B cell (primary cell): ENCODE measurements around the gene FAM8A1.

Experiments used
- EZH2 ChIP-seq: IDR thresholded peaks from 2 replicates; pipeline ENCODE4 v1.6.1; 2012; ENCODE audit warnings: borderline replicate concordance, low read depth, mild to moderate bottlenecking, moderate library complexity, low read length; ENCODE audit not compliant: insufficient read depth, poor library complexity, severe bottlenecking
- TF ChIP-seq, protein P1 (sequence below): fragments of 200-600 bp; IDR thresholded peaks from one replicate; pipeline ENCODE4 v1.8.0; 2022; ENCODE audit warnings: antibody characterized with exemption, mild to moderate bottlenecking

- TF ChIP-seq, protein P1, sequence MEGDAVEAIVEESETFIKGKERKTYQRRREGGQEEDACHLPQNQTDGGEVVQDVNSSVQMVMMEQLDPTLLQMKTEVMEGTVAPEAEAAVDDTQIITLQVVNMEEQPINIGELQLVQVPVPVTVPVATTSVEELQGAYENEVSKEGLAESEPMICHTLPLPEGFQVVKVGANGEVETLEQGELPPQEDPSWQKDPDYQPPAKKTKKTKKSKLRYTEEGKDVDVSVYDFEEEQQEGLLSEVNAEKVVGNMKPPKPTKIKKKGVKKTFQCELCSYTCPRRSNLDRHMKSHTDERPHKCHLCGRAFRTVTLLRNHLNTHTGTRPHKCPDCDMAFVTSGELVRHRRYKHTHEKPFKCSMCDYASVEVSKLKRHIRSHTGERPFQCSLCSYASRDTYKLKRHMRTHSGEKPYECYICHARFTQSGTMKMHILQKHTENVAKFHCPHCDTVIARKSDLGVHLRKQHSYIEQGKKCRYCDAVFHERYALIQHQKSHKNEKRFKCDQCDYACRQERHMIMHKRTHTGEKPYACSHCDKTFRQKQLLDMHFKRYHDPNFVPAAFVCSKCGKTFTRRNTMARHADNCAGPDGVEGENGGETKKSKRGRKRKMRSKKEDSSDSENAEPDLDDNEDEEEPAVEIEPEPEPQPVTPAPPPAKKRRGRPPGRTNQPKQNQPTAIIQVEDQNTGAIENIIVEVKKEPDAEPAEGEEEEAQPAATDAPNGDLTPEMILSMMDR: no peak
- TF ChIP-seq EZH2: no peak
Observed at GRCh38 chr6:17562636-17563035, 37.5 kb upstream of the FAM8A1 start.
